Stimulated activated CD8-positive, alpha-beta memory T cell treated with anti-CD3 and anti-CD28 coated beads, Interleukin-7, amount 100 ng/mL, for 24 hours (primary cell): ENCODE results near the gene TRMT44.

Experiments used
- DNase-seq: peaks from one replicate; pipeline ENCODE4 v3.0.0-alpha.2; 2020; ENCODE audit warnings: low read depth

TRMT44 gene

GRCh38 chr4:8493484-8493883 lies 52.9 kb downstream of the TRMT44 start:
- DNase-seq, result no peak

- no peak for DNase-seq
Measured at GRCh38 chr4:8494218-8494617, 53.6 kb downstream of the TRMT44 start.

- DNase-seq, result no peak
Measured at GRCh38 chr4:8494983-8495548, 54.5 kb downstream of the TRMT44 start.

GRCh38 chr4:8495803-8496202 lies 55.2 kb downstream of the TRMT44 start:
- DNase-seq, result no peak

- no peak for DNase-seq
Measured at GRCh38 chr4:8497762-8498161, 57.2 kb downstream of the TRMT44 start.

DNA sequence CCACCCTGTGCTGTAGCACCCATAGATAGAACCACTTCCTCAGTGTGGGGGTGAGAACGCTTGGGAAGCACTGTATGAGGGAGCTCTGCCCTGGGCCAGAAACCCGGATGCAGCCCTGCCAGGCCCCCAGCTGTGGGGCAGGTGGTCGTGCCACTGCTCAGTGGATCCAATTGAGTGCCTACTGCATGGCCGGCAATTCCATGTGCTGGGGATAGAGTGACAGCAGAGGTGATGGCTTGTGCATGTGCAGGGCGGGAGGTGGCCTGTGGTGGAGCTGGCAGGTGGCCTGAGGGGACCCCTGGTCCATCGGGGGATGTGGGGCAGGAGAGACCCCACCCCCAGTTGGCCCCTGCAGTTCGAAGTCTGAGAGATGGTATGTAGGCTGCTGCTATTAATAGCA lies 60.4 kb downstream of the TRMT44 start:
- DNase-seq, result no peak

DNA sequence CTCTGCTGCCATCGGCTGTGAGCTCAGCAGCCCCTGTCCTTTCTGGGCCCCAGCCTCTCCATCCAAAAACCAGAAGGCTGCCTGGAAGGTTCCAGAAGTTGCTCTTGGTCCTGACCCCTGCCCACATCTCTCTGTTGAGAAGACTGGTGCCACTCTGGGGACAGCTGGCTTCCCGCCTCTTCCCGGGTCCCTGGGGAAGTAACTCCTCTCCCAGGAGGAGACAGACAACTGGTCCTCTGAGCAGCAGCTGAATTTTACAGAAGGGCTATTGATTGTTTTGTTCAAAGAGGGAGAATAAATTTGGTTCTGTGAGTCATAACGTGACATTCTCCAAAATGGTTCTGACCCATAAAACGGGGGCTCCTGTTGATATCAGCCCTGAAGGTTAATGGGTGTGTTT lies 61.2 kb downstream of the TRMT44 start:
- DNase-seq, result no peak

GRCh38 chr4:8502371-8502770 lies 61.8 kb downstream of the TRMT44 start:
- no peak for DNase-seq

DNA sequence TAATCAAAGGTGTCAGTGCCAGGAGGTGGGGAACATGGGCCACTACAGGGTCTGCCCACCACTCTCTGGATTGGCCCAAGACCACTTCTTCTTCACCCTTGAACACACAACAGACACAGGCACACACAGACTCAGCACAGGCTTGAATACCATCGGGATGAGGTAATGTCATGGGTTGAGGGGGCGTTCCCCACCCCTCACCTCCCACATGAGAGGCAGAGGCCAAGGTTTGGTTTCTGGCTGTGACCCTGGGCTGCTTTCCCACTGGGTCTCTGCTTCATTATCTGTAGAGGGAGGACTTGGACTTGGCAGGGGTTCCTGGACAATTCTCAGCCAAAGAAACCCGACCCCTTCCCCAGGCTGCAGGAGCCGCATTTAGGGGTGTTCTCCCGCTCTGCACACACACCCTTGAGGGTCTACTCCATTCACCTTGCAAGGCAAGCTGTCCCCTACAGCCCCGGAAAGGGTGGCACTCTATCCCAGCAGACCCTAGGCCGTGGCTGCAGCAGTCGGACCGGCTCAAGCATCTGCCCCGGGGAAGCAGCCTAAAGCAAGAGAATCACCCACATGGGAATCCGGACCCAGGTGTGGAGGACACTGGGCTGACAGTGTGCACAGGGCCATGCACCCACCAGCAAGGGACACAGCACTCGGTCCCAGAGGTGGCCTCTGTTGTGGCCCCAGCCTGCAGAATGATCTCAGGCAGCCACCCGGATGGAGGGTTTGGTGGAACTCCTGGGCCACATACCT lies 62.4 kb downstream of the TRMT44 start:
- DNase-seq, result no peak

GRCh38 chr4:8503801-8504200 lies 63.2 kb downstream of the TRMT44 start:
- DNase-seq, result no peak

- DNase-seq, result no peak
Measured at GRCh38 chr4:8504279-8505007, 63.9 kb downstream of the TRMT44 start.

DNA sequence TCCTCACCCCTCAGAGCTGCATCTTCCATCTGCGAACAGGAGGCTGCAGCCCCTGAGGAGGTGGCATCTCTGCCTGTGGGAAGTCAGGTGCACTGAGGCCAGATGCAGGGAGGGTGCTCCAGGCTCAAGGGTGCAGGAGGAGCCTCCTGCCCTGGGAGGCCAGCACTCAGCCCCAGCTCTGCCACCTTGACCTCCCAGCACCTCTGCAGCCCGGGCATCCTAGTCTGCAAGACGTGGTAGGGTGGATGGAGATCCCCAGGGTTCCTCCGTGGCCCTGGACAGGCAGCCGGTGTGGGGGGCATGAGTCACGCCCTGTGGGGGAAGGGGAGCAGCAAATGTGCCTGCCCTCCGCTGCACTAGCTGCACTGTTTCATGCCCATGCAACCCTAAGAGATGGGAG lies 64.7 kb downstream of the TRMT44 start:
- DNase-seq, result no peak

GRCh38 chr4:8506006-8506372 lies 65.4 kb downstream of the TRMT44 start:
- no peak for DNase-seq

- no peak for DNase-seq
Measured at GRCh38 chr4:8506373-8507195, 66.0 kb downstream of the TRMT44 start.

- DNase-seq, result no peak
Measured at GRCh38 chr4:8507196-8507570, 66.6 kb downstream of the TRMT44 start.

DNA sequence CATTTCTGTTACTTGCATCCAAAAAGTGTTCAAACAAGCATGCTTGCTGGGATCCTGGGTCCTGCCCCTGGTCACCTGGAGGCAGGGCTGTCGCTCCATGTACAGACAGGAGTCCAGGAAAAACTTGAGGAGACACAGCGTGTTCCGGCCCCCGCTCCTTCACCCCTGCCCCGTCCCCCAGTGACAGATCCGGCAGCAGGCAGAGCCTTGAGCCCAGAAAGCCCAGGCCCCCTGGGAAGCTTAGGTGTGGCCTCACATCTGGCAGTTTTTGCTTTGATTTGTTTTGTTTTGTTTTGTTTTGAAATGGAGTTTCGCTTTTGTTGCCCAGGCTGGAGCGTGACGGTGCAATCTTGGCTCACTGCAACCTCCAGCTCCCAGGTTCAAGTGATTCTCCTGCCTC lies 67.0 kb downstream of the TRMT44 start:
- no peak for DNase-seq

DNA sequence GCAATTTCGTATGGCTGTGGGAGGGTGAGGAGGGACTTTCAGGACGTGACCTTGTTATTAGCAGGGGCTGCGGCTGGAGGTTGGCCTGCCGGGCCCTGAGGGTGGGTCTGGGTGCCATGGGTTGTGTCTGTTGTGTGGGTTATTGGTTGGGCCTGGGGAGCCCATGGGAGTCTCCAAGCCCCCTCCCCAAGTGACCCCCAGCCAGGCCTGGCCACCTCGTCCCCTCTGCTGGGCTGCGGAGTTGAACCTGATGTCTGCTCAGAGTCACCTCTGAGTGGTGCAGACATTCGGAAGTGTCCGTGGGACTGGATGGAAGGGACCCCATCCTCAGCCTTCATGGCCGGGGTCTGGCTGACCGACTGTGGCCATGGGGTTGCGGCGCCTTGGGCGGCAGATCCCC lies 67.7 kb downstream of the TRMT44 start:
- no peak for DNase-seq

DNA sequence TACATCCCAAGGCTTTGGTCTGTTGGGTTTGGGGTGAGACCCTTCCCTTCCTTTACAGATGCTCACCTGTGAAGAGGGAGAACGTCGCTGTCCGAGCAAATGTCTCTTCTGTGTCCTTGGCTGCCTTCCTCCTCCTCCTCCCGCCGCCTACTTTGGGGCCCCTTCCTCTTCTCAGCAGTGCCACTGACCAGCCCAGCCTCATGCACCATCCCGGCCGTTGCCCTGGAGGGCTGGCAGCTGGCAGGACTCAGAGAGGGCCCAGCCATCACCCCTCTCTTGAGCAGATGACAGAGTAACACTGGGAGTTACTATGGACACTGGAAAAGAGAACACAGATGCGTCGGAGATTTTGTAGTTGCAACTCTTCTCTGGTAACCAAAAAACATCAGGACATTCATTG lies 68.2 kb downstream of the TRMT44 start:
- DNase-seq, result no peak

DNA sequence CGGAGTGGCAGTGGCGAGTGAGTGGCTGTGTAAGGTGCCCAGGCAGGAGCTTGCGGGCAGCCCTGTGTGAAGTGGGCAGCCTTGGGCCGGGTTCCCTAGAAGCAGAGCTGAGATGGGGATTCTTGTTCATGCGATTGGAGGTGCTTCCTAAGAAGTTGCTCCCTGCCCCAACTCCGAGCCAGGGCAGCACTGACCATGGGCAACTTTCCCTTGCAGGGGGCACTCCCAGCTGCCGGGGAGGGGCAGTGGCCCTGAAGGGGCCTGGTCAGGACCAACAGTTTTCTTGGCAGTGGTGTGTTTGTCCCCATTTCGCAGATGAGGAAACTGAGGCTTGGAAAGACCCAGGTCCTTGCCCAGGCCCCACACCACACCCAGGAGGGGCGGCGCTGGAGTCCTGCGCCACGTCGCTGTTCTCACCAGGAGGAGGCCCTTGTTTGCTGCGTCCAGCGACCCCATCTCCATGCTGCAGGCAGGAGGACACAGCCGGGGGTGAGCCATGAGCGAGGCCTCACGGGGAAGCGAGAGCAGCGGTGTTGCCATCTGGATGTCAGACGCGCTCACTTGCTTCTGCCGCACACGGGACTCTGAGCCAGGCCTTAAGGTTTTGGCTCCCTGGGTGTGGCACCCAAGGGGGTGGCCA lies 68.9 kb downstream of the TRMT44 start:
- no peak for DNase-seq

GRCh38 chr4:8510191-8510590 lies 69.6 kb downstream of the TRMT44 start:
- no peak for DNase-seq

DNA sequence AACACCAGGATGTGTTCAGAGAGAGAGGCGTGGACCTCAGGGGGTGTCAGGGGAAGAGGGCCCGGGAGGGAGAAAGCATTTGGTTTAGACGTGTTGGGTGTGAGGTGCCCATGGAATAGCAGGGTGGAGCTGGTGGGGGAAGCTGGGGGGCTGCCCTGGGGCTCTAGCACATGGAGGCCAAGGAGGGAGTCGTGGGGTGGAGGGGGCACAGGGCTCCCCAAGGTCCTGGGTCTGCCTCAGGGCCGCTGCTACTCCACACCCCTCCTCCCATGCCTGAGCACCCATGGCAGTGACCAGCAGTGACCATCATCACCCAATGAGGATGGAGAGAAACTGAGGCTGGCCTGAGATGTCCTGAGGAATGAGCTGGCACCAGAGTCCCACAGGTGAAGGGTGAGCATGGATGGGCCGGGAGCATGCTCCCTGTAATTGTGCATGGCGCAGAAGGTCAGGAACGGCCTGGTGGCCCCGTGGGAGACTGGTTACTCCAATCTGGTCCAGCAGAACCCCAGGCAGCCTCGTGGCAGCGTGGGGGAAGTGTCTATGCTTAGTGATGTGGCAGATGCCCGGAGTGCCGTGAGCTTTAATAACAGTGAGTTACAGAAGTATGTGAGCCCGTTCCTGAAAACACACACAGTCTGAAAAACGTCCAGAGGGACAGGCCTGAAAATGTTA lies 70.2 kb downstream of the TRMT44 start:
- DNase-seq, result no peak

DNA sequence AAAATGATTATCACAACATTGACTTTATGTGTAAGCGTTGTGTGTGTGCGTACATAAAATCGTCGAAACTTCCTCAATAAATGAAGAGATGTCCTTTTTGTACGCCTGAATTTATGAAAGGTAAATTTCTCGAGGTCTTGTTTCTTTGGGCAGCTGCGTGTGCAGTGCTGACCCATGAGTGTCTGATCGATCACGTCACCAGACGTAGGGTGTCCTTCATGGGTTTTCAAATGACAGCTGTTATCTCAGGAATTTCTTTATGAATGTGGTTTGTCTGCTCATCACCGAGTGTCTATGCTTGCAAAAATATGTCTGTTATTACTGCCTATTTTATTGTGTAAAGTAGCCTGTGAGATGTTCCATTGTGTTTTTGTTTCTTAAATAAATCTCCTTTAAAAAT lies 71.9 kb downstream of the TRMT44 start:
- DNase-seq, result no peak
